Neural progenitor cell (in vitro differentiated cells): ENCODE data around the gene NTRK3.

Experiments used
- CTCF ChIP-seq: fragments of 200-600 bp; sonication (generic); IDR thresholded peaks from 2 replicates; pipeline ENCODE4 v1.5.1; 2017; ENCODE audit warnings: antibody characterized with exemption, mild to moderate bottlenecking
- EZH2 ChIP-seq: fragments of 200-600 bp; sonication (generic); IDR thresholded peaks from 2 replicates; pipeline ENCODE4 v1.6.1; 2017; ENCODE audit warnings: antibody characterized with exemption, mild to moderate bottlenecking, moderate library complexity
- EZH2phosphoT487 ChIP-seq: fragments of 200-600 bp; sonication (generic); IDR thresholded peaks from 2 replicates; pipeline ENCODE4 v1.6.1; 2017; ENCODE audit warnings: antibody characterized with exemption

GRCh38 chr15:88144921-88145653 lies 111.5 kb downstream of the NTRK3 start:
- no peak for TF ChIP-seq CTCF
- no peak for TF ChIP-seq EZH2phosphoT487
- TF ChIP-seq EZH2 = no peak
